Nephron progenitor cell (in vitro differentiated cells): ENCODE results near the gene ZMYND11.
"Not testable (repeated sequence)": the region's sequence is repeated elsewhere in the genome, so short reads cannot be mapped to it uniquely, and the experiment has no call there.

Experiments
- DNase-seq: peaks from one replicate; pipeline ENCODE4 v3.0.0; 2021
- H3K27ac Mint-ChIP-seq: 2 replicates; pipeline ENCODE4 v1.8.0; 2021; ENCODE audit warnings: mild to moderate bottlenecking, moderate library complexity, mixed read lengths
- H3K27me3 Mint-ChIP-seq: 2 replicates; pipeline ENCODE4 v1.8.0; 2021; ENCODE audit warnings: mild to moderate bottlenecking, low read depth, mixed read lengths; ENCODE audit not compliant: poor library complexity
- H3K36me3 Mint-ChIP-seq: 2 replicates; pipeline ENCODE4 v1.8.0; 2021; ENCODE audit warnings: low read depth, mixed read lengths
- H3K4me1 Mint-ChIP-seq: 2 replicates; pipeline ENCODE4 v1.8.0; 2021; ENCODE audit warnings: mixed read lengths
- H3K4me3 Mint-ChIP-seq: 2 replicates; pipeline ENCODE4 v1.8.0; 2021; ENCODE audit warnings: mild to moderate bottlenecking, moderate library complexity, mixed read lengths
- H3K9me3 Mint-ChIP-seq: 2 replicates; pipeline ENCODE4 v1.8.0; 2021; ENCODE audit warnings: mild to moderate bottlenecking, moderate library complexity, mixed read lengths
- TF ChIP-seq, protein P1 (sequence below): fragments of 200-600 bp; sonication (generic); IDR thresholded peaks from 2 replicates; pipeline ENCODE4 v1.5.0; 2021; ENCODE audit warnings: antibody characterized with exemption

Gene ZMYND11

DNA sequence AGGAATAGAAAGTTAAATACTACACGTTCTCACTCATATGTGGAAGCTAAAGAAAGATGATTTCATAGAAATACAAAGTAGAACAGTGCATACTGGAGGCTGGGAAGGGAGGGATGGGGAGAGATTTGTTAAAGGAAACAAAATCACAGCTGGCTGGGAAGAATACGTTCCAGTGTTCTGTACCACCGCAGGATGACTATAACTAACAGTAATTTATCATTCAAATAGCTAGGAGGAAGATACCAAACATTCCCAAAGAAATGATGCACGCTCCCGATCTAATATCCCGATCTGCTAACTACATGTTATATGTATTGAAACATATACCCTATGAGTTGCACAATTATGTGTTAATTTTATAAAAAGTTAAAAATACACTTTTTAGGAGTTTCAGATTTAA lies 162.3 kb downstream of the ZMYND11 start:
- TF ChIP-seq, protein P1, sequence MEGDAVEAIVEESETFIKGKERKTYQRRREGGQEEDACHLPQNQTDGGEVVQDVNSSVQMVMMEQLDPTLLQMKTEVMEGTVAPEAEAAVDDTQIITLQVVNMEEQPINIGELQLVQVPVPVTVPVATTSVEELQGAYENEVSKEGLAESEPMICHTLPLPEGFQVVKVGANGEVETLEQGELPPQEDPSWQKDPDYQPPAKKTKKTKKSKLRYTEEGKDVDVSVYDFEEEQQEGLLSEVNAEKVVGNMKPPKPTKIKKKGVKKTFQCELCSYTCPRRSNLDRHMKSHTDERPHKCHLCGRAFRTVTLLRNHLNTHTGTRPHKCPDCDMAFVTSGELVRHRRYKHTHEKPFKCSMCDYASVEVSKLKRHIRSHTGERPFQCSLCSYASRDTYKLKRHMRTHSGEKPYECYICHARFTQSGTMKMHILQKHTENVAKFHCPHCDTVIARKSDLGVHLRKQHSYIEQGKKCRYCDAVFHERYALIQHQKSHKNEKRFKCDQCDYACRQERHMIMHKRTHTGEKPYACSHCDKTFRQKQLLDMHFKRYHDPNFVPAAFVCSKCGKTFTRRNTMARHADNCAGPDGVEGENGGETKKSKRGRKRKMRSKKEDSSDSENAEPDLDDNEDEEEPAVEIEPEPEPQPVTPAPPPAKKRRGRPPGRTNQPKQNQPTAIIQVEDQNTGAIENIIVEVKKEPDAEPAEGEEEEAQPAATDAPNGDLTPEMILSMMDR = no peak
- H3K27me3 Mint-ChIP-seq = no peaks in the 10 kb centered on the region
- peaks cover 3% of the 10 kb centered on the region for H3K4me1 Mint-ChIP-seq
- H3K27ac Mint-ChIP-seq = no peak overlapping the region
- H3K4me3 Mint-ChIP-seq = no peak overlapping the region
- DNase-seq = no peak
- H3K9me3 Mint-ChIP-seq = no peaks in the 10 kb centered on the region
- H3K36me3 Mint-ChIP-seq = peaks cover 51% of the 10 kb centered on the region

DNA sequence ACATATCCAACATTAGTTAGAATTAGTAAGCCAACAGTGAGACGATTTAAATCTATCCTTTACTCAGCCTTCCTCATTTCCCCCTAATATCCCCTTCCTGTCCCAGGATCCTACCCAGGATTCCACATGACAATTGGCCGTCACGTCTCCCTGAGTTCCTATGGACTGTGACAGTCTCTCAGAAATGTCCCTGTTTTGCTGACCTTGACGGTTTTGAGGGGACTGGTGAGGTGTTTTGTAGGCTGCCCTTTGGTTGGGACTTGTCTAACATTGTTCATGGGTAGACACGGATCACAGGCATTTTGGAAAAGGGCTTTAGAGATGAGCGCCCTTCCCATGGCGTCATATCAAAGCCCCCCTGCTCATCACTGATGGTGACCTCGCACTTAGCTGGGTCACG lies 162.8 kb downstream of the ZMYND11 start:
- H3K36me3 Mint-ChIP-seq = peaks cover 50% of the 10 kb centered on the region
- H3K4me3 Mint-ChIP-seq = no peak overlapping the region
- no peaks in the 10 kb centered on the region for H3K27me3 Mint-ChIP-seq
- H3K4me1 Mint-ChIP-seq = no peaks in the 10 kb centered on the region
- TF ChIP-seq, protein P1 = no peak
- no peak for DNase-seq
- no peaks in the 10 kb centered on the region for H3K9me3 Mint-ChIP-seq
- no peak overlapping the region for H3K27ac Mint-ChIP-seq

DNA sequence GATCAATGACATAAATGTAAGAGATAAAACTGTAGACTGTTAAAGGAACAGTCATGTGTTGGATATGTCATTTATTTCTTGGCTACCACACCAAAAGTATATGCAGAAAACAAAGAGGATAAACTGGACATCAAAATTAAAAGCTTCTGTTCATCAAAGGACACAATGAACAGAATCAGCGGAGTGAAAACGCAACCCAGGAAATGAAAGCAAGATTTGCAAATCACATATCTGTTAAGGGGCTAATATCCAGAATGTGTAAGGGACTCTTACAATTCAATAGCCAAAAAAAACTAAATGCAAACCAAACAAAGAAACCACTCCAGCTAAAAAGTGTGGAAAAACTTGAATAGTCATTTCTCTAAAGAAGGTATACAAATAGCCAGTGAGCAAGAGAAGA lies 164.3 kb downstream of the ZMYND11 start:
- Mint-ChIP-seq H3K4me3 (no peak overlapping the region), H3K9me3 (no peaks in the 10 kb centered on the region), H3K36me3 (peaks cover 53% of the 10 kb centered on the region), H3K27ac (no peak overlapping the region), H3K4me1 (no peaks in the 10 kb centered on the region), H3K27me3 (no peaks in the 10 kb centered on the region)
- DNase-seq = no peak
- TF ChIP-seq, protein P1 = no peak

DNA sequence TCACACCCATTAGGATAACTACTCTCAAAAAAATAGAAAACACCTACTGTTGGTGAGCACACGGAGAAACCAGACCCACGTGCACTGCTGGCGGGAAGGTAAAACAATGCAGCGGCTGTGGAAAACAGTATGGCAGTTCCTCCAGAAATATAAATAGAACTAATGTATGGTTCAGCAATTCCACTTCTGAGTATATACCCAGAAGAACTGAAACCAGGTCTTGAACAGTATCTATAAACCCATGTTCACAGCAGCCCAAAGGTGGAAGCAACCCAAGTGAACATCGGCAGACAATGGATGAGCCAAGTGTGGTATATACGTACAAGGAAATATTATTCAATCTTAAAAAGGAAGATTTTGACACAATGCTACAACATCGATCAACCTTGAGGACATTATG lies 164.7 kb downstream of the ZMYND11 start:
- Mint-ChIP-seq H3K27ac (no peak overlapping the region), H3K36me3 (peaks cover 53% of the 10 kb centered on the region), H3K9me3 (no peaks in the 10 kb centered on the region), H3K4me1 (no peaks in the 10 kb centered on the region), H3K4me3 (no peak overlapping the region), H3K27me3 (no peaks in the 10 kb centered on the region)
- no peak for DNase-seq
- TF ChIP-seq, protein P1 = no peak

DNA sequence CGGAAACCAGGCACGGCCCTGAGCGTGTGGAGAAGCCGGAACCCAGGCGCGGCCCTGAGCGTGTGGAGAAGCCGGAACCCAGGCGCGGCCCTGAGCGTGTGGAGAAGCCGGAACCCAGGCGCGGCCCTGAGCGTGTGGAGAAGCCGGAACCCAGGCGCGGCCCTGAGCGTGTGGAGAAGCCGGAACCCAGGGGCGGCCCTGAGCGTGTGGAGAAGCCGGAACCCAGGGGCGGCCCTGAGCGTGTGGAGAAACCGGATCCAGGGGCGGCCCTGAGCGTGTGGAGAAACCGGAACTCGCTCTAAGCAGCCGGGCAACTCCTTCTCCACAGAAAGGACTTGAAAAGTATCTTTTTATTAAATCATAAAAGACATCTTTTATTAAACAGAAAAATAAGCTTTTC lies 165.3 kb downstream of the ZMYND11 start:
- not testable (repeated sequence) for H3K27ac Mint-ChIP-seq, DNase-seq, H3K4me1 Mint-ChIP-seq, H3K4me3 Mint-ChIP-seq, H3K27me3 Mint-ChIP-seq, H3K9me3 Mint-ChIP-seq
- H3K36me3 Mint-ChIP-seq = peaks cover 52% of the 10 kb centered on the region

DNA sequence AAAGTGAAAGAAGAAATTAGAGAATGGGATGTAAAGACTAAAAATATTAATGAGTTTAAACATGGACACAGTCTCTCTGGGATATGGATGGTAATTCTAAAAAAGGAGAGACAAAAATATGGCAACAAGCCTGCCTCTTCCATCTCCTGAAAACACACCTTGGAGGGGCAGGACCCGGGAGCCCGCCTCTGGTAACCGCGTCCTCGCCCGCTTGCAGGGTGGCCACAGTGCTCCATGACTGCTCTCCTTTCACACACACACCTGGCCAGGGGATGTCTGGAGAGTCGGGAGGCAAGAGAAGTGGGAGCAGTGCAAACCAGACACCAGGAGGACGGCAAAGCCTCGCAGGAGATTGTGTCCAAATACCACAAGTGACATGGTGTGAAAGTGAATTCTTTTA lies 166.3 kb downstream of the ZMYND11 start:
- Mint-ChIP-seq H3K27me3 (no peaks in the 10 kb centered on the region), H3K36me3 (peaks cover 49% of the 10 kb centered on the region), H3K27ac (peak overlapping the region; percentile 80), H3K9me3 (no peaks in the 10 kb centered on the region), H3K4me3 (no peak overlapping the region), H3K4me1 (peaks cover 4% of the 10 kb centered on the region)
- DNase-seq = no peak
- TF ChIP-seq, protein P1 = no peak
